ENCODE data around the gene INPP5A. TPM values are rescaled to one million over a fixed set of nuclear protein-coding genes. Genes with fewer than 3 reads are reported as not detected.
"Not testable (repeated sequence)": the region's sequence is repeated elsewhere in the genome, so short reads cannot be mapped to it uniquely, and the experiment has no call there.

The INPP5A gene
- total RNA-seq, 1 donor from 2014 or later = 32.5 TPM

DNA sequence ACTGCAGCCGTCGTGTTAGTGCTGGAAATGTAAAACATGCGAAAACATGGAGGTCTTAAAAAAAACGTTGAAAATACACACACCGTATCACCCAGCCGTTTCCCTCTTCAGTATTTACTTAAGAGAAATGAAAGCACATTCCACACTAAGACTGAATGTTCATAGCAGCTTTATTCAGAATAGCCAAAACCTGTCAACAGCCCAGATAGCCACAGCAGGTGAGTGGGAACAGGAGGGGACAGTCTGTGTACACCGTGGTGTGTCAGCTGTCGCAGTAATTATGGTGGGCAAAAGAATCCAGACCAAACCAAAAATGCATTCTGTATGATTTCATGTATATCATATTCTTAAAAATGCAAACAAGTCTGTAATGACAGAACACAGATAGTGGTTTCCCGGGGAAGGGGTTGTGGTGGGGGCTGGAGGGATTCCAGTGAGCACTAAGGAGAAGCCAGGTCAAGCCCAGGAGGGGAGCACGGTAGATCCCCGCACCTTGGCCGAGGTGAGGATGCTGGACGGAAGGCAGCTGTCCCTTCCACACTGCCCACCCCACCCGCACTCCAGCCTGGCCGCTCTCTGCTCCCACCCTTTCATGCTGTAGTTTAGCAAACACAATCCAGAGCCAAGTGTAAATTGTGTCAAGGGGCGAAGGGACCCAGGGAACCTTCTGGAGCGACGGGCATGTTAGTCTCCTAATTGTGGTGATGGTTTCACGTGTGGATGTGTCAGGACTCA lies 124.8 kb downstream of the INPP5A start:
- DNase-seq = no peak

DNA sequence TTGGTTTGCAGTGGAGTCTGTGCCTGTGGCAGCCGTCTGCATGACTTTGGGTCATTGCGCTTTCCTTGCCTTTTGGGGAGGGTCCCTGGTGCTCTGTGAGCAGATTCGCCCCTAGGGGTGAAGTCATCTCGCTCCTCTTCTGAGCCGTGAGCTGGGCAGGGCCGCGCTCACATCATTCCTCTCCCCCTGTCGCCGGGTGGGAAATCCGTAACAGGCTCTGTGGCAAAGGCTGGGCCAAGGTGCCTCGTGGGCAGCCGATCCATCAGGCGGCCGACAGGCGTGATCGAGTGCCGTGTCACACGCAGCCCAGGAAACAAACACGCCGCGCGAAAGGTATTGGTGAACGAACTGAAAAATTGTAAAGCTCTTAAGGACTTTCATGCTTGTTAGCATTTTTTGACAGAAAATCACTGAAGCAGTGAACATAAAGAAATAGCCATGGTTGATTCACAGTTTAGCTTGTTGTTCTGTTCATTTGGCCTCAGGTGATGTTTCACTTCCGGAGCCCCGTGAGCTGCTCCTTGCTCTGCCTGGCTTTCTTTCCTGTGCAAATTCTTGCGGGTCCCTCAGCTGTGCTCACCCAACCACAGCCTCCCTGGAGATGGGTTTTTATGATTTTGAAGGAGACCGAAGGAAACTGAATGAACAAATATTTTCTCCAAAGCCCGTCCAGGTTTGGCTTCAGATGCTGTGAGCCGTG lies 126.2 kb downstream of the INPP5A start:
- DNase-seq = no peak

DNA sequence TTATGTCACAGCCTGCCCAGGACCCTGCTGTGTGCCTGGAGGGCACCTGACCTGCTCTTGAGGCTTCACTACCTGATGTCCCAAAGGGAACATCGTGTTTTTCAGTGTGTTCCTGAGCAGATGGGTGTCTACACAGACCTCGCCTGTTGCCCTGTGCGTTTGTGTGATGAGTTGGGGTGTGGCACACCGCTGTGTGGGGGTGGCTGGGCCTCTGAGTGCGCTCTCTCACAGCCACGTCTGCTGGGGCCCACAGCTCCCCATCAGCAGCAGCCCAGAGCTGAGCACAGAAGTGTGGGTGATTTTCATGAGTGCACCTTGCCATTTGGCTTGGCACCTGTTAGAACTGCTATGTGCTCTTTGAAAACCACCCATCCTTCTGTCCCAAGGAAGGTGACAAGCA lies 126.8 kb downstream of the INPP5A start:
- no peak for DNase-seq

DNA sequence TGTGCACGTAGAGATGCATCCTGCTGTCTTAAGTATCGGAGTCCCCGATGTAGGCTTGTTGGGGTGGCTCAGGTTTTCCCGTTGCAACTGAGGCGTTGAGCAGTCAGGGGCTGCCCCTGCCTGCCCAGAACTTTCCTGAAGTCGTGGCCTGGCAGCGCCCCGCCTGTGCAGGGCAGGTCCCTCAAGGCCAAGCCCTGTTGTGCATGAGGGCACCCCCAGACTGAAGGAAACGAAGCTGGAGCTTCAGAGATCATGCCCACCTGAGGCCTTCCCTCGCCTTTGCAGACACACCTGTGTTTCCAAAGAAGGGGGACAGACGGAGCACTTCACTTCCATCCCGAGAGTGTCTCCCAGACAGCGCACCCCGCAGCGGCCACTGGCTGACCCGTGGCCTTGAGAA lies 127.3 kb downstream of the INPP5A start:
- no peak for DNase-seq

DNA sequence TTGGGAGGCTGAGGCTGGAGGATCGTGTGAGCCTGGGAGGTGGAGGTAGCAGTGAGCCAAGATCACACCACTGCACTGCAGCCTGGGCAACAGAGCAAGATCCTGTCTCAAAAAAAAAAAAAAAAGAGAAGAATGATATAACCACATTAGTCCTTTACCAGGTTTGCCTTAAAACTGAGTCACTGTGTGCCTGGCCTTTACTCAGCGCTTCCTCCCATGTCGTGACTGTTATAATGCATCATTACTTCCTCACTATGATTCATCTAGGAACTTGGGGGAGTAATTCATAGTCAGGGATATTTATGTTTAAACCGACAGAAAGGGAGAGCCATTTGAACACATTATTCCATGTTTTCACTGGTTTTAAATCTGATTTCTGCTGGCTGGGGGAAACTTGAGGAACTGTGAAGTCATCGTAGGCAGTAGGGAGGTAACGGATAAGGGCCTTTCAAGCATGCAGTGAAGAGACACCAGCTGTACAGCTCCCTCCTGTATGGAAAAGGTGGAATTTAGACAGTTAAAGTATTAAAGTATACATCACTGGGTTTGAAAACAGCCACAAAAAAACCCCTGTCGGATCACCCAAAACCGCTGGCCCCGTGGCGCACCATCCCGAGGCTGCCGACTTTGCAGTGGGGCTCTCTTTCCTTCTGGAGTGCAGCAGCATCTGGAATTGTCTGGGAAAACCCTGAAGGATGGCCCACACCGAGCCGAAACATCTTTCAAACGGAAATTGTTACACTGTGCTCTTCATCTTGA lies 128.5 kb downstream of the INPP5A start:
- no peak for DNase-seq

DNA sequence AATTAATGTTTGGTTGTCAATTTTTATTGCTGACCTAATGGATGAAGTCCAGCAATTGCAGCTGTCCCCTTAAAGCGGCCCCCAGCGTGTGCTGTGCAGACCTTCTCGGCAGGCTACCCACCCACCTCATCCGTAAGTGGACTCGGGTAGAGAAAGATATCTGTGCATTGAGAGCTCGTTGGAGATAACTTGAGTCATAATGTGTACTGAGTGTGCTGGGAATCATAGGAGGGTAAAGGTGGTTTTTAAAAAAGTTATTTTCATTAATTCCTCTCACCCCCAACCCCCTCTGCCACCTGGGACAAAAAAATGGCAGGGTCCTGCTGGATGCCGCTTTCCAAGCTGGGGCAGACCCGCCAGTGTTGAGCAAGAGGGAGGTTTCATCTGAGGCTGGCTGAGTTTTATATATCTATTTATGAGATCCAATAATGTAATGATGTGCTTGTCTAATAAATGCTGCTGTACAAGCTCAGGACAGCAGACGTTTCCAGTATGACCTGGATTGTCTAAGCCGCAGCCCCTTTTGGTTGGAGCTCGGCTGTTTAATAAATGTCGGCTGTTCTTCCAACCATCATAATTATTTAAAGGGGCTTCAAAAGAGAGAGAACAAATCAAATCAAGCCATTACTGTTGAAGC lies 129.2 kb downstream of the INPP5A start:
- no peak for DNase-seq

DNA sequence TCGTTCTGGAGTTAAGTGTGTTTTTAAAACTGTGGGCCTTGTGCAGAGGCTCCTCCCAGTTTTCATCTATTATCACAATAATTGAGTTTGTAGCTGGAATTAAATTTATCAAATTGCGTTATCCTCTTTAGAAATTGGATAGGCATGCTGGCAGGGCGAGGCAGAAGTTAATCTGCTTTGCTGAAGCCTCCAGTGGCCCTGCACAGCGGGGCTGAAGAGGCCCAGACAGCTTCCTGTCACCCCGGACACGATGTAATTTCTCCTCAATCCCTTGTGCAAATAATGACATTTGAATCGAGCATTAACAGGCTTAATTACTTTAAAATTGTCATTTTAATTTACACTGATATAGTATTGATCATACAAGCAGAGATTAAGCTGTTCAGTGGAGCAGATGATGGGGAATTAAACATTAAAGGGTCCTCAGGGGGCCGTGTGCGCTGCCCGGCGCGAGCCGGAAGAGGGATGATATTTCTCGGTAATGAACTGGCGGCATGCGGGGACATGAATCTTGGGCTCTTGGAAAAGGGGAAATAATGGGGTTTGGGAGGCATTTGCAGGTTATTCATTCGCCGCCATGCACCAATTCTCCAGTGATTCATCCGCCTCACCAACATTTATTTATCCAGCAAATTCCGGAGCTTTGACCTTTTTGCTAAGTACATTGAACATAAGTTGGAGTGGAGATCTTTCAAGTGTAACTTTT lies 129.9 kb downstream of the INPP5A start:
- no peak for DNase-seq

DNA sequence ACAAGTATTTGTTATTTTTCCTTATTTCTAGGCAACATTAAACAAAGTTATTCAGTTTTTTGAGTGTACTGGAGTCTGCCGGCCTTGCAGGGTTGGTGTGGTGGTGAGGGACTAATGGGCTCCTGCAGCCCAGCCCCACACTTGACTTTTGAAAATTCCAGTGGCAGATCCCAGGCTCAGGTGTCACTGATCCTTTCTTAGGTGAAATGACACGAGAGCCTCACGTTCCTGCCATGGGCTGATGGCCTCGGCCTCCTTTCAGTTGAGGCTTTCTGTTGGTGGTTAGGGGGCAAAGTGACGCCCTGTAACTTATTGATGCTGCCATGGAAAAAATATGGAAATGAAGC lies 130.4 kb downstream of the INPP5A start:
- no peak for DNase-seq

DNA sequence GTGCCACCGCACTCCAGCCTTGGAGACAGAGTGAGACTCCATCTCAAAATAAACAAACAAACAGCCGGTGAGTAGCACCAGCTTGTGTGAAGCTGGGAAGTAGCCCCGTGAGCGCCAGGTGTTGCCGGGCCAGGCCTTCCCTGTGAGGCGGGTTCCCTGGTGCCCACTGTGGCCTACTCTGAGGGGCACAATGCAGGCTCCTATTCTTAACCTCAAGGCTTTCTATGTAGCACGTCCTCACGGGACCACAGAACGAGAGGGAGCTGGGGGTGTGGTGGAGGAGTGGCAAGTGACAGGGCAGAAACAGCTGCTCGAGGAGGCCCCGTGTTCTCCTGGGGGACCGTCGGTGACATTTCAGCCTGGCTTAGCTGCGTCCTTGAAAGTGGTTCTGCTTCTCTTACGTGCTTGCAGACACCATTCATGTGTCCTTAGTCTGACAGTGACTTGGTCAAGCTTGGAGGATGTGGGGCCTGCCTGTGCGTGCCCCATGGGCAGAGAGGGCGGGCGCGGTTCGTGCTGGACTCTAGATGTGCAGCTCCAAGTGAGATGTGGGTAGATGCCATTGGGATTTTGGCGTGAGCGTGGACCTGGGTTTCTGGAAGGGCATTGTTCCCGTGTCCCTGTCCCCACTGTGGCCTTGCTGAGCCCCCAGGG lies 131.7 kb downstream of the INPP5A start:
- no peak for DNase-seq

DNA sequence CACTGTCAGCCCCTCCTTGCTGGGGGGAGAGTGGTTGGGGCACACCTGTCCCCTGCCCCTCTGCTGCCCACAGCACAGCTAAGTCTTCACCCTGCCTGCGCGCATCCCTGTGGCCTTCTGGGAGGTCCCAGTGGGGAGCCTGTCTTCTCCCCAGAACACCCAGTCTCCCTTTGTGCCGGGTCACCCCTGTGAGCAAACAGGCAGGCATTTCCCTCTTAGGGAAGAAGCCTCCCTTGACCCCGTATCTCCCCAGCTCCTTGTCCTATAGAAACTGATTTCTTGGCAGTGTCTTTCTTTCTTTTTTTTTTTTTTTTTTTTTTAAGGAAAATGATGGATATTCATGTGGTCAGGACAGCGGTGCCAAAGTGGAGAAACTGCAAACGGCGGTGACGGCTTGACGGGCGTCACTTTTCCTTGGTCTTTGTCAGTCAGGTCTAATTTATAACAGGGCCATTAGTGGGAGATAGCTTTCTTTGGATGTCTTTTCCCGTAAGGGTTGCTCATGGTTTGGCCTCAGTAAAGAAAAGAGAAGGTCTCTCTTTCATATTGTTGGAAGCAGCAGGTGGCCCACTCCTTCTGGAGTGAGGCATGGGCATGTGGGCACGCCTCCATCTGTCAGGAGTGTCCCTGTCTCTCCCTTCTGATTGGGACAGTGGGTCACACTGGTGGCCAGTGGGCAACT lies 133.1 kb downstream of the INPP5A start:
- no peak for DNase-seq

DNA sequence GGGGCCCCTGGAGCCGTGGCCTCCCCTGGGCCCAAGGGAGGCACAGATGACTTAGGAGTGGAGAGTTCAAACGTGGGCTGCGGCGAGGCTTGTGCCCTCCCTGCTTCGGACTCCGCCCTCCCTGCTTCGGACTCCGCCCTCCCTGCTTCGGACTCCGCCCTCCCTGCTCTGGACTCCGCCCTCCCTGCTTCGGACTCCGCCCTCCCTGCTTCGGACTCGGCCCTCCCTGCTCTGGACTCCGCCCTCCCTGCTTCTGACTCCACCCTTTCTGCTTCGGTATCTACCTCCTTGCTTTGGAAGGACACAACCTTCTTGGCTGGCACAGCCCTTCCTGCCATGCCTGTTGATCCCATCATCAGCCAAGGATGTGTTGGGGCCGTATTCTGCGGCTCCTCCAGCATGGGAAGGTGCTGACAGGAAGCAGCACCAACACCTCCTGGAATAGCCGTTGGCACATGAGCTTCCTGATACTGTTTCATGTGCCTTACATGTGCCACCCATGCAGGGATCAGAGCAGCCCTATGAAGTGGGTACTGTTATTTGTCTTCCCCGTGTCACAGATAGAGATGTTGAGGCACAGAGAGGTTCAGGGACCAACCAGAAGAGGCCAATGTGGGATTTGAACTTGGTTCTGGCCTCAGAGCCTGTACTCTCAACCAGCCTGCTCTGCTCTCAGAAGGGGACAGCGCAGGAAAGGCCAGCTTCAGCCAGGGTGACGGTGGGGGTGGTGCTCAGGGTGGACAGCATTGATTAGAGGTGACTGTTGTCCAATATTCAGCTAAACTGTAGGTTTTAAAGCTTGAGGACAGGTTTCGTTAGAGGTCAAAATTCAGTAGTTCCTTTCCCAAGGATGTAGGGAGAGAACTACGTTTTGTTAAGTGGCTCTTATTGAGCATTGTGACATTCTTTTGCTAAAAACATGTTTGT lies 133.9 kb downstream of the INPP5A start:
- no peak for DNase-seq

DNA sequence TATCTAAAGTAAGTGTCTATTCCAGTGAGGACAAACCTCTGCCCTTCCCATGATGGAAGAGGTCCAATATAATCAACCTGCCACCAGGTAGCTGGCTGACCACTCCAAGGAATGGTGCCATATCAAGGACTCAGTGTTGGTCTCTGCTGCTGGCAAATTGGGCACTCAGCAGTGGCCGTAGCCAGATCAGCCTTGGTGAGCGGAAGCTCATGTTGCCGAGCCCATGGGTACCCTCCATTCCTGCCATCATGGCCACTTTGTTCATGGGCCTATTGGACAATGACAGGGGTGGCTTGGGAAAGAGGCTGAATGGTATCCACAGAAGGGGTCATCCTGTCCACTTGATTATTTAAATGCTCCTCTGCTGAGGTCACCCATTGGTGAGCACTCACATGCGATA lies 136.2 kb downstream of the INPP5A start:
- not testable (repeated sequence) for DNase-seq

DNA sequence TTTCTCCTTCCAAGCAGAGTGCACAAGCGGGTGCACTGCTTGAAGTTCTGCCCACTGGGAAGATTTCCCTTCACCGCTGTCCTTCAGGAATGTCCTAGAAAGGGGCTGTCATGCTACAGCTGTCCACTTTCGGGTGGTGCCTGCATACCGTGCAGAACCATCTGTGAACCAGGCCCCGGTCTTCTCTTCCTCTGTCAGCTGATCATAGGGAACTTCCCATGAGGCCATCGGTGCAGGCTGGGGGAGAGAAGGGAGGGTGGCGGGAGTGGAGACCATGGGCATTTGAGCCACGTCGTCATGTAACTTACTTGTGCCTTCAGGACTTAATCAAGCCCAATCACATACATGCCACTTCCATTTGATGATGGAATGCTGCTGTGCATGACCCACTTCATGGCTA lies 136.7 kb downstream of the INPP5A start:
- no peak for DNase-seq

DNA sequence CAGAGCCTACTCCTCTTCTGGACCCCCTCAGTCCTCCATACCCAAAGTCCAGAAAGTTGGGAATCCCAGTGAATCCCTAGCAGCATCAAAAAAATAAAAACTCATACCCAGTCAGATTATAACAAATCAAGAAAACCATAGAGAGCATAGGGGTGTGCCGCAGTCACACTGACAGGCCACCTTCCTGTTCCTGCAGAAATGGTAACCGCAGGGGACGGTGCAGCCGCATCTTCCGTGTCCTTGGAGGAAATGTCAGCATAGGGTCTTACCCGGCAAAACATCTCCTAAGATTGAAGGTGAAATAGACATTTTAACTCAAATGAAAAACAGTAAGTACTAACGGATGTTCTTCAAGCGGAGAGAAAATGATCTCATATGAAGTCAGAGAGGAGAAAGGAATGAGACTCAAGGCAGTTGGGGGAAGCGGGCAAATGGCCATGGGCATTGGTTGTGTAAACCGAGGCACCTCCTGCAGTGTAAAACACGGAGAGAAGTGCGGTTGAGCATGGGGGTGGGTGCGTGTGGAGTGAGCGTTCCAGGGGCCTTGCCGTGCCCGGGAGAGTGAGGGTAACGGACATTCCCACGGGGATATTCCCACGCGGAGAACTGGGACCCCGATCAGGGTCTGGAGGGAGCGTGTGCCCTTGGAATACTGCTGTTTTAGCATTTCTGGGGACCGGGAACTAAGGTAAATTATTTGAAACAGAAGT lies 137.6 kb downstream of the INPP5A start:
- DNase-seq = no peak

DNA sequence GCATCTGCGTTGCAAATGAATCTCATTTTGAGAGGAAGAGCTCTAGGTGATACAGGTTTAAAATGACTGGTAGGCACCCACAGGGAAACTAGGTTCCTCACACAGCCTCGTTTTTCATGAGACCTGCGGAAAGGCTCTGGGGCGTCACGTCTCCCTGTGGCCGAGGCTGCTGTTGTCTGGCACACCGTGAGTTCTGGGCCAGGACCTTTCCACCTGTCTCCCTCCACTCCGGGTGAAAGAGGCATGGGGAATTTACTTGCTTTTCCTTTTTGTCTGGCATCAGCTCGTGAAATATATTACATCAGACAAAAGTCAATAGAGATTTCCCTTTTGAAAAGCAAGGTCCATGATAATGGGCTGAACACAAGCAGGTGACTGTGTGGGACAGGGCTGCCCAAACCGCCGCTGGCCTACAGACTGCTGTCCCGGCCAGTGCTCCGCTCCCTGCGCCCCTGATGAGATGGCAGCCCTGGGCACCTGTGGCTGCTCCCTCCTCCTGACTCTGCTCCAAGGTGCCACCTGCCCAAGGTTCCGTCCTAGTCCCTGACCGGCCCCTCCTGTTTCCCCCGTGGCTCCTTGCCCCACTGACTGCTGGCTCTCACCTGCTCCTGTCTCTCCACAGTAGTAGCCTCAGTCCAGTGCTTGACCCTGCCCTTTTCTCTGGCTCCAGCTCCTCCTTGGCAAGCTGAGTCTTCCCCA lies 138.8 kb downstream of the INPP5A start:
- DNase-seq = no peak

DNA sequence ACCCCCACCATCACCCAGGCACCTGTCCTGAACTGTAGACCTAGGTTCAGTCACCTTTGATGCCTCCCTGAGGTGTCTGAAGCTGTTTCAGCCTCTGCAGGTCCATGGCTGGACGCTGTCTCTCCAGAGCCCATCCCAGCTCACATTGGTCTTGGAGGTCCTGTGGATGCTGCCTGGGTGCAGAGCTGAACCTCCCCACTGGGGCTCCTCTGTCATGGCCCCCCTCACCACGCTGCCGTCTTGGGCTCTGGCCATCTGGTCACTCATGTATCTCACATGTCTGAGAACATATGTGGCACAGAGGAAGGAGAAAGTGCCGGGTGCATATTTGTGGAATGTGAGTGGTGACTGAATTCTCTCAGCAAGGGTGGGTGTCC lies 139.5 kb downstream of the INPP5A start:
- no peak for DNase-seq

DNA sequence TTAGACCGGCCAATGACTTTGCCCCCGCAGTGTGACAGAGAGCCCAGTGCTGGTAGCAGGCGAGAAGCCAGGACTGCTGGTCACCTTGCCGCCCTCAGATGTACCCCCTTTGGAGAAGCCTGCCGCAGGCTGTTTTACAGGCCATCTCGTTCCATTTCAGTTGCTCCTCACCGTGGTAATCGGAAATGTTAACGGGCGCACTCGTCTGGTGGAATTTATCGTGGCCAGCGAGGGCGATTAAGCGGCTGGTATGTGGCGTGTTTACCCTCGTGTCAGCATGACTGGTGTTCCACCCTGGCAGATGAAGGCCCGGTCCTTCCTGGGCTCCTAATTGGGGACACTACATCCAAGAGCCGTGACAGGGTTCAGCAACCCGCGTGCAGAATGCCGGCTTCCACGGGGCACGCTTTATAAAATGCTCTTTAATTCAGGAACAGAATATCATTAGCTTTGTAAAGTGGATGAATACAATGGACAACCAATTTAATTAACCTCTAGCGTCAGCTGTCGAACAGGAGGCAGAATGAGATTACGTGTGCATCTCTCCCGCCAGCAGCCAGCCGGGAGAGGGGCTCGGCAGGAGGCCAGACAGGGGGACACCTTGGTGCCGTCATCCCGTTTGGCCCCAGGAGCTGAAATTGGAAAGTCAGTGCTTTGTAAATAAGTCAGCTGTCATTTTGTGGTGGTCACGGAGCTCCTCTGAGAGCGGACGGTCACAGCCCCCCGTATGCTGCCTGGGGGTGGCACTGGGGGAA lies 140.1 kb downstream of the INPP5A start:
- no peak for DNase-seq

All from skin of body (tissue), 2 donors.